GM19372 (cell line): ENCODE measurements around the gene SIN3A.
A peak's percentile ranks its signal among the peaks of the same experiment; 100 is the strongest.
"Not testable (repeated sequence)": the region's sequence is repeated elsewhere in the genome, so short reads cannot be mapped to it uniquely, and the experiment has no call there.

Experiments used
- ATAC-seq: cut with Tn5 transposase; IDR thresholded peaks from one replicate; pipeline ENCODE4 v1.9.1; 2021; ENCODE audit warnings: mild to moderate bottlenecking, low read depth, moderate library complexity; ENCODE audit not compliant: unreplicated experiment

SIN3A gene

DNA sequence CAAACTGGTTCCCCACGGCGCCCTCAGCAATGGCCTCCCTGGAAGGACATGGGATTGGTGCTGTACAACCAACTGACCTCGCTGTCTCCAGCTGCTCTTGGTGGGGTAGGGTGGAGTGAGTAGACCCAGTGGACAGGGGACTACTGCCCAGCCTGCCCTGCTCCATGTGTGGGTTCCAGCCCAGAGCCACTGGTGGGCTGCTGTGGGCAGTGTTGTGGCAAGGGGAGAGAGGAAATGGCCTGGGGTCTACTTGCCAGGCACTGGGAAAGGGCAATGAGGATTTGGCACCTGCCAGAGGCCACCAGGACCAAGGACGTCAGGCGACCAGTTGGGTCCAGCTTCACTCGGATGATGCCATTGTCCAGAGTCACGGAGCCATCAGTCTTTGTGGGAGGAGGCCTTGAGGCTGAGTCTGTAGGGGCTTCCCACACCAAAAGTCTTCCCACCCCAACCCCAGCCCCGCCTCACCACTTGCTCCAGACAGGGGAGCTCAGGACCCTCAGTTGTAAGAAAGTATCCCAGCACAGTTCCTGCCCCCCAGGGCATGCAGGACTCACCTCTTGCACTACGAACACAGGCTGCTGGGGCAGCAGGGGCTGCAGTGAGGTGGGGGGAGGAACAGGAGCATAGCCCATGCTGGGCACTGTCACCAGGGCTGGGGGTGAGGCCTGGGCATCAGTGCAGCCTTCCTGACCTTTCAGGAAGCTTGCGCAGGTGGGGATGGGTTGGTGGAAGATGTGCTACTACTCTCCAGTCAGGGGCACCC, 92.5 kb downstream of the SIN3A start:
- no peak for ATAC-seq

DNA sequence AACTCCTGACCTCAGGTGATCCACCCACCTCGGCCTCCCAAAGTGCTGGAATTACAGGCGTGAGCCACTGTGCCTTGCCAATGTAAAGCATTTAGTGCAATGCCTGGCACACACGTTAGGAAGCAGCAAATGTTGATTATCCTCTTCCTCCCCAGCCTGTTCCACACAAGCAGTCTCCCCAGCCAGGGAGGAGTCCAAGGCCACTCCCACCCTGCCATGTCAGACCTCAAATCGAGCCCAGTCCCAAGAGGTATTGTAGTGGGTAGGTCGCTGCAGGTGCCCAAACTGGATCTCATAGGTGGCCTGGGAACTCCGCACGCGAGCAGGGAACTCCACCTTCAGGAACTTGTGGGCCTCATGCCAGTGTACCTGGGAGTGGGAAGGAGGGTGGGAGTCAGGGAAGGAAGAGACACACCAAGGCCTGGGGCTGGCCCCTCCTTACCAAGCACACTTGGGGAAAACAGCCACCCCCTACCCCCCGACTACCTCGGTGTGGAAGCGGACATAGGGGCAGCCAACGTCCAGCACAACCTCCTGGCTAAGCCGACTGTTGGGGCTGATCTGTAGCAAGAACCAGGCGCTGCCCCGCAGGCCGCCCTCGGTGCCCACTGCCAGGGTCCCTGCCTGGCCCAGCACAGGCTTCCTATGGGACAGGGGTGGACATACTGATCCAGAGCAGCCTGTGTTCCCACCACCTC, 93.4 kb downstream of the SIN3A start:
- no peak for ATAC-seq

GRCh38 chr15:75356517-75356916, 95.0 kb downstream of the SIN3A start:
- no peak for ATAC-seq

DNA sequence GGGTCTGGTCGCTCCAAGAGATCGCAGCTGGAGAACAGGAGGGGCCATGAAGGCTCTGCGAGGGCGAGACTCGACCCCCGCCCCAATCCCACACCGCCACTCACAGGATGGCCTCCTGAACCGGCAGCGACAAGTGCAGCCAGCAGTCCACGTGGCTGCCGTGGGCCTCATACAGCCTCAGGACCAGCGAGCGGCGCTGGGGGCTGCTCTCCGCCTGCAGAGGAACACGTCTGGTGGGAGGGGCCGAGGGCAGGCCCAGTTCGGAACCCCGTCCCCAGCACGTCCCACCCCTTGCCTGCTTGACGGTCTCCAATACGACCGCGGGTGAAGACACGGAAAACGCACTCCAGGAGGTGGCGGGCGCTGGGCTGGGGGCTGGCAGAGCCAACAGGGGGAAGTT, 95.5 kb downstream of the SIN3A start:
- no peak for ATAC-seq

DNA sequence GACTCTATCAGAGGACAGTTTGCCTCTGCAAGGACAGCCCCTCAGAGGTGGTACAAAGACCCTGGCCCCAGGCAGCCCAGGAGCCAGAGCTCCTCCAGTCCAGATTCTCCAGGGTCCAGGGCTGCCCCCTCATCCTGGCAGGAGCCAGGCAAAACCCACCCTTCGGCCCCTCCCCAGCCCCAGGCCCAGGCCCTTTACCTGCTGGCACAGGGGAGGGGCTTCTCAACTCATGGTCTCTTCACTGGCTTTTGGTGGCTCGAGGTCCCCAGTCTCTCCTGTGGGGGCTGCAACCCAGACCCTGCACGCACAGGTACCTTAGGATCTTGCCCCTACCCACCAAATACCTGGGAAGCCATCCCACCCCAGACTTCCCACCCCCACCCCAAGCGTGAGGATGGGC, 96.1 kb downstream of the SIN3A start:
- ATAC-seq = no peak

DNA sequence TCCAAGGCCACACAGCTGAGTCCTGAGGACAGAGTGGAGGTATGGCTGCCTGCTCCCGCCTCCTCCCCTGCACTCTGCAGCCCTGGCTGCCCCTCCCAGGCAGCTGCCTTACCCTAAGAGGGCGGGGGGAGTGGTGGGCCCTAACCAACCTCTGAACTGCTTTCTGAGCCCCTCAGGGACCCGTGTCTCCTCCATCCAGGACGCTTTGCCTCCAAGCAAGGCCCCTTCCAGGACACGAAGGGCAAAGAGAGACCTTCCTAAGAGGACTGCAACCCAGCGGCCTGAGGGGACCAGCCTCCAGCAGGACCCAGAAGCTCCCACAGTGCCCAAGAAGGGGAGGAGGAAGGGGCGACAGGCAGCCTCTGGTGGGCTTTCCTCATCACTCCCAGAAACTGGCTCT, 97.0 kb downstream of the SIN3A start:
- no peak for ATAC-seq

- no peak for ATAC-seq
Observed at GRCh38 chr15:75353604-75354003, 97.9 kb downstream of the SIN3A start.

- ATAC-seq = no peak
Observed at GRCh38 chr15:75352186-75353080, 99.1 kb downstream of the SIN3A start.

DNA sequence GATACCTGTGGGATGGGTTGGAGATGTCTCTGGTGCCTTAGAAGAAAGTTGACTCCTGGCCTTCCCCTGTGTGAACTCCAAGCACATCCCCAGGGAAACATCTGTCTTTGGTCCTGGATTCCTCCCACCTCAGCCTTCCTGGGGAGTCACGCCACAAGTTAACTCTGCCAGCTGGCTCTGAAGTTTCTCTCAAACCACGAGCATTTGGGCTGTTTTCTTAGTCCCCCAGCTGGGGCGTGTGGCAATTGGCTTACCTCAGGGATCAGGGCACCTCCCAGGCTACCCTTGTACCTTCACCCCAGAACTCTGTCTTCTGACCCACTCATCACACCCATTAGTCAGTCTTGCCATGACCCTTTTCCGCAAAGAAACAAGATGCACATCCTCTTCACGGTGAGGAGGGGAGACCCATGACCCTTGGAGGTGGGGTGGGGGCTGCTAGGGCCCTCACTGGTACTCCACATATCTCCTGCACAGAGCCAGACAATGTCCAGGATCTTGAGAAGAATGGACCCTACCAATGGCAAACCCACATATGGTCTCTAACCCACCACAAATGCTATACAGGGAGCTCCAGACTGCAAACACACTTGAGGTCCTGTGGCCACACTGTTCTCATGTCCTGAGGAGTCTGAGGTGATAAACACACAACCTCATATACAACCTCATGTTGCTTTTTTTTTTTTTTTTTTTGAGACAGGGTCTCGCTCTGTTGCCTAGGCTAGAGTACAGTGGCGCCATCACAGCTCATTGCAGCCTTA, 100.7 kb downstream of the SIN3A start:
- no peak for ATAC-seq

DNA sequence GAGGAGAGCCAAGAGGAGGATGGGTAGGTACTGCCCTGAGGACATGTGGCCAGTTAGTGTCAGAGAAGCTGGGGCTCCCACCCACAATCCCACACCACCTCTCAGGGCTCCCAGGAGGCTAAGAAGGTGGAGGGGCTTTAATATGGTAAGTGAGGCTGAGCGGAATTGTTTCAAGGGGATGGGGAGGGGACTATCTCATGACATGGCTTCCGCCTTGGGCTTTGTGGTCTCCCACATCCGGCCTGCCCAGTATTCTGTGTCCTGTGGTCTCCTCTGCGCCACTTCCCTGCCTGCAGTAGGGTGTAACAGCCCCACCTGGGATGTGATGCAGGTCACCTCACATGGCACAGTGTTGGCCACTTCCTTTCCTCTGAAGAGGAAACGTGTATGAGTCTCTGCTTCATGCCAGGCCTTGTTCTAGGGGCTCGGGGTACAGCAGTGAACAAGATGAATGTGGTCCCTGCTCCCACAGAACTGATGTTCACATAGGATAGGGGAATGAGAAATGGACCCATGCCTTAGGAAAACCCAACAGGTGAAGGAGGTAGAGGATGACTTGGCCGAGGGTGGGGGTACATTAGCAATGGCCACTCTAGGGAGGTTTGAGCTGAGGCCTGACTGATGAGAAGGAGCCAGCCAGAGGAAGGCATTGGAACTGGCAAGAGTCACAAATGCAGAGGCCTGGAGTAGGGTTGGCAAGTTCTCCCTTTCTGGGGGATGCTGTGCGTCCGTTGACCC, 101.5 kb downstream of the SIN3A start:
- no peak for ATAC-seq

- ATAC-seq = not testable (repeated sequence)
Observed at GRCh38 chr15:75349351-75349669, 102.2 kb downstream of the SIN3A start.

DNA sequence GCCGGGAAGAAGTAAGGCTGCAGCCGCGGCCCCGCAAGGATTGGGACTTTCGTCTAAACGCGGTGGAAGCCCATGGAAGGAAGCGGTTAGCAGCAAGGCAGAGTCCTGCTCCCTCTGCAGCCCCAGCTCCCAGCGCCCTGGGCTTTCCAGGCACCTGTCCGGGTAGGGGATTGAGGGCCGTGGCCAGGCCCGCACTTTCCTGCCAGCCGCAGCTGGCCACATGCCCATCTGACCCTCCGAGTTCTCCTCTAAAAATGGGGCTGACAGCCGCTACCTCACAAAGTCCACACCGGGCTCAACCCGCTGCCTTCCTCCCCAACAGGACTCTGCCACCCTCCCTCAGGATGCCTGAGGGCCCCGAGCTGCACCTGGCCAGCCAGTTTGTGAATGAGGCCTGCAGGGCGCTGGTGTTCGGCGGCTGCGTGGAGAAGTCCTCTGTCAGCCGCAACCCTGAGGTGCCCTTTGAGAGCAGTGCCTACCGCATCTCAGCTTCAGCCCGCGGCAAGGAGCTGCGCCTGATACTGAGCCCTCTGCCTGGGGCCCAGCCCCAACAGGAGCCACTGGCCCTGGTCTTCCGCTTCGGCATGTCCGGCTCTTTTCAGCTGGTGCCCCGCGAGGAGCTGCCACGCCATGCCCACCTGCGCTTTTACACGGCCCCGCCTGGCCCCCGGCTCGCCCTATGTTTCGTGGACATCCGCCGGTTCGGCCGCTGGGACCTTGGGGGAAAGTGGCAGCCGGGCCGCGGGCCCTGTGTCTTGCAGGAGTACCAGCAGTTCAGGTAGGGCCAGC, 102.7 kb downstream of the SIN3A start:
- no peak for ATAC-seq

DNA sequence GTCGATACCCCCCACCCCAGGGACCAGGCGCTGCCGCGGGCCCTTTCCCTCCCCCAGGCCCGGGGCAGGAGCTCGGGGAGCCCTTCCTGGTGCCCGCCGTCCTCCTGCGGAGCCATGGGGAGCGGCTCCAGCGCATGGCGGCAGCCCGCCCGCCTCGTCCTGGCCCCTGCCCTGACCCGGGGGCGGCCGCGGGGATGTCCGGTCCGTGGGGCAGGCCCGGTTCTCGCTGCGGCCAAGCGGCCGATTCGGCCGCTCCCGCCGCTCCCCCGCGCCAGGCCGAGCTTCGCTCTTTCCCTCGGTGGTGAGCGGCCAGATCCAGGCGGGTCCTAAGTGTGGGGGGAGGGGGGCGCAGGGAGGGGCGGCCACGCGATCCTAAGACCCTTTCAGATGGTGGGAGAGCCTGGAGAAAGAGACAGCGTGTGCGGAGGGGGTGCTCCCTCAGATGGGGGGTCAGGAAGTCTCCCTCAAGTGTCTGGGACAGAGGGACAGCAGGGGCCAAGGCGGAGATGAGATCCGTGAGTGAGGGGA, 103.4 kb downstream of the SIN3A start:
- no peak for ATAC-seq

GRCh38 chr15:75347222-75348033, 104.1 kb downstream of the SIN3A start:
- ATAC-seq = peak; percentile 57

DNA sequence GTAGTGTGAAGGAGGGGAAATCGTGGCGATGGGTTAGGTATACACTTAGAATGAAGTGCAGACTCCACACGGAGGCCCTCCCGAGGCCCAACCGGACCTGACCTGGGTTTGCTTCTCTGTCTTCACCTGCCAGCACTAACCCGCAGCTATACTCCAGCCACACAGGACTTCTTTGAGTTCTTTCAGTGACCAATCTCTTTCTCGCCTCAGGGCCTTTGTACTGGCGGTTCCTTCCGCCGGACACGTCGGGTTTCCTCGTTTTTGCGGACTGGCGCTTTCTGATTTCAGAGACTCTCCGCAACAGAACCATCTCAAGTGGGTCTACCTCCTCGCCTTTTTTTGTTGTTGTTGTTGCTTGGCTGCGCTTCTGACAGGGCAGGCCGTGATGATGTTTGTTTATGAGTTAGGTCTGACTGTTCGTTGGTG, 104.7 kb downstream of the SIN3A start, which contains the start of gene NEIL1:
NEIL1 (plus strand) TSS at position 244 of the 426 bp plus-strand sequence. CDS start 1,867 bp downstream, outside the sequence.
- ATAC-seq = no peak

- not testable (repeated sequence) for ATAC-seq
Observed at GRCh38 chr15:75343953-75344352, 107.5 kb downstream of the SIN3A start.

GRCh38 chr15:75342221-75342620, 109.3 kb downstream of the SIN3A start:
- ATAC-seq = no peak
